ENCODE results near the gene OR1I1.

- TF ChIP-seq CTCF (IDR thresholded peaks at IDR 0.05) (no peak), EP300 (IDR thresholded peaks at IDR 0.05) (no peak), POLR2A (IDR thresholded peaks at IDR 0.05) (no peak), POLR2AphosphoS5 (IDR thresholded peaks at IDR 0.05) (no peak)
These were observed 41.2 kb downstream of the OR1I1 start for GRCh38 chr19:15123031-15123890.

Data from sigmoid colon (tissue), 4 donors.